Stimulated activated CD4-positive, alpha-beta T cell treated with anti-CD3 and anti-CD28 coated beads, Interleukin-12 subunit alpha, Interleukin-12 subunit beta, amount 100 ng/mL, for 24 hours (primary cell): ENCODE results near the gene ZNF136.

Experiments used
- DNase-seq, 2 experiments: peaks; one replicate each; pipeline ENCODE4 v3.0.0-alpha.2; 2020; ENCODE audit warnings: low read depth in 2 of 2

Gene ZNF136

GRCh38 chr19:12194827-12195731, 32.2 kb downstream of the ZNF136 start:
- peak; percentile 64 to 67 for DNase-seq

DNA sequence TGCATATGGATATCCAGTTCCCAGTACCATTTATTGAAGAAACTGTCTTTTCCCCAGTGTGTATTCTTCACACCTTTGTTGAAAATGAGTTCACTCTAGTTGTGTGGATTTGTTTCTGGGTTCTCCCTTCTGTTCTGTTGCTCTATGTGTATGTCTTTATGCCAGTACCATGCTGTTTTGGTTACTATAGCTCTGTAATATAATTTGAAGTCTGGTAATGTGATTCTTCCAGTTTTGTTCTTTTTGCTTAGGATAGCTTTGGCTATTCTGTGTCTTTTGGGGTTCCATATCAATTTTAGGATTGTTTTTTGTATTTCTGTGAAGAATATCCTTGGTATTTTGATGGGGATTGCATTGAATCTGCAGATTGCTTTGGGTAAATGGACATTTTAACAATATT, 35.2 kb downstream of the ZNF136 start:
- no peak for DNase-seq

DNA sequence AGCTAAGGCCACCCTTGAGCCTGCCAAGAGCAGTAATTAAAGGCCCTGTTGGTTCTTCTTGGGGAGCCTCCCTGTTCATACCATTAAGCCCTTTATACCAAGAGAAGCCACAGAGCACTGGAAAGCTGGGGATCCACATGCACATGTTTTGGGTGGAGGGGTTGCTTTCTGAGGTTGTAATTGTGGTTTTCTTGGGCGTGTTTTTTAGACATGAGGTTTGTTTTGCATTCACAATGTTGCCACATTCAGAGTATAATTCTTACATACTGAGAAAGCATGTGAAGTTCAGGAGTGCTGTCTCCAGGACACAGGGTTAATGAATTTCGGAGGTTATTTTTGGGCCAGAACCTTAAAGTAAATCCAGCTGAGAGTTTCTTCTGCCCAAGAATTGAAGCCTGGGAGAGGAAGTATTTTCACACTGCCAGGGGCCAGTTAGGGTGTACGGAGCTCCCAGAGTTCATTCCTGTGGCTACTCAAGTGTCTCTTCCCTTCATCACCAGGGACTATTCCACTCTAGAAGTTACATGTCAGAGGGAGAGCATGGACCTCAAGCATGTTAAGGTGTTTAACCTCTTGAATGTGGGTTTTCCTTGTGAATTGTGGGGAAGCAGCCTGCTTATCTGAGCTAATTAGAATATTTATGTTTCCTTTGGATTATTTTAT, 37.0 kb downstream of the ZNF136 start:
- no peak for DNase-seq

DNA sequence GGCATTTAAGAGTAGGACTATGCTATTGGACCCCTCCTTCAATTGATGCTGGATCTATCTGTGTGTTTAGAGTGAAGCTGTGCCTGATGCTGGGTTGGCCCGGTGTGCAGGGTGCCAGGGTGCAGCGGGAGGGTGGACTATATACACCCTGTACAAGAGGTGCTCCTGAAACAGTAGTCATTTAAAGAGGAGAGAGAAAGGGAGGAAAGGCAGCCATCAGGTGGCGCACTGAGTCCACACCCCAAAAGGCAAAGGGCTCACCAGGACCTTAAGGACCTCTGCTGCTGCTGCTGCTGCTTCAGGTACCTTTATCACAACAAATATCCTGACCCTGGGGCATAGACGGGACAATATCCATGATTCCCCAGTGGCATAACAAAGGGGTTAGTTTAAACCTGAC, 39.4 kb downstream of the ZNF136 start:
- DNase-seq = peak; percentile 15 to 41

DNA sequence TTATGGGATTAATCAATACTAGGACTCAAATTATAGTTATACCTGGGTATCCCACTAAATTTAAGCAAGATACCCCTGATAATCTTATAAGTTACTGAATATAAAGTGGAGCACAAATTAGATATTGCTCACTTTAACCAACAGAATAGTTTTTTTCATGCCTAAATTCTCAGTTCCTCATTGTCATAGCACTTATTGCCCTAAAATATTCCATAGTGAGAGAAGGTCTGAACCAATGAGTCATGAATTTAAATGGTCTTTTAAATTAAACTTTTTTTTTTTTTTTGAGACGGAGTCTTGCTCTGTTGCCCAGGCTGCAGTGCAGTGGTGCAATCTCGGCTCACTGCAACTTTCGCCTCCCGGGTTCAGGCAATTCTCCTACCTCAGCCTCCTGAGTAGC, 42.4 kb downstream of the ZNF136 start:
- DNase-seq = no peak

DNA sequence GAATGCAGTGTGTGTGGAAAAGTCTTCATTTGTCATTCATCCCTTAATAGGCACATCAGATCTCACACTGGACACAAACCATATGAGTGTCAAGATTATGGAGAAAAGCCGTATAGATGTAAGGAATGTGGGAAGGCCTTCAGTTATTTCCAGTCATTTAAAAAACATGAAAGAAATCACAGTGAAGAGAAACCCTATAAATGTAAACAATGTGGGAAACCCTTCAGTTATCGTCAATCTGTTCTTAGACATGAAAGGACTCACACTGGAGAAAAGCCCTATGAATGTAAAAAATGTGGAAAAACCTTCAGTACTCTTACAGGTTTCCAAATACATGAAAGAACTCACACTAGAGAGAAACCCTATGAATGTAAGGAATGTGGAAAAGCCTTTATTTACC, 45.3 kb downstream of the ZNF136 start:
- DNase-seq = no peak

DNA sequence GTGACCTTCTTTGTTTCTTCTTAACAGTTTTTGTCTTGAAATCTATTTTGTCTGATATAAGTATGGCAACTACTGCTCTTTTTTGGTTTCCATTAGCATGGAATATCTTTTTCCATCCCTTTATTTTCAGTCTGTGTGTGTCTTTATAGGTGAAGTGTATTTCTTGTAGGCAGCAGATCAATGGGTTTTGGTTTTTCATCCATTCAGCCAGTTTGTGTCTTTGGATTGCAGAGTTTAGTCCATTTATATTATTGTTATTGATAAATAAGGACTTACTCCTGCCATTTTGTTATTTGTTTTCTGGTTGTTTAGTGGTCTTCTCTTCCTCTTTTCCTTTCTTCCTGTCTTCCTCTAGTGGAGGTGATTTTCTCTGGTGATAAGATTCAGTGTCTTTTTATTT, 54.4 kb downstream of the ZNF136 start:
- no peak for DNase-seq

- no peak for DNase-seq
Observed at GRCh38 chr19:12222980-12223630, 60.2 kb downstream of the ZNF136 start.

DNA sequence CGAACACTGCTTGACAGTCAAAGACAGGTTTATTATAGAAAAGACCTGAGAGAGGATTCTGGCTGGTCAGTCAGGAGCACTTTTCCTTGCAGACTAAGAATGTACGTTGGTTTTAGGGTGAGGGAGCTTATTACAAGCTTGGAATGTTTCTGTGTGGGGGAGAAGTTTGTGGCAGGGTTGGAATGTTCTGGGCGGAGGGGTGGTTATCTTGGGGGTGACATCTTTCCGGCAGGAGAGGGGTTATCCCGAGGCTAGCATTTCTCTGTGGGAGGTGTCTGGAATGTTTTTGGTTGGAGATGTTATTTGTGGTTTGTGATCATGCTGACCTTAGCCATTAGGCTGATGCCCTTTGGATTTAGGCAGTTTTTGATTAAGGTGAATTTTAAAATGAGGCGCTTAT, 61.8 kb downstream of the ZNF136 start:
- no peak for DNase-seq

DNA sequence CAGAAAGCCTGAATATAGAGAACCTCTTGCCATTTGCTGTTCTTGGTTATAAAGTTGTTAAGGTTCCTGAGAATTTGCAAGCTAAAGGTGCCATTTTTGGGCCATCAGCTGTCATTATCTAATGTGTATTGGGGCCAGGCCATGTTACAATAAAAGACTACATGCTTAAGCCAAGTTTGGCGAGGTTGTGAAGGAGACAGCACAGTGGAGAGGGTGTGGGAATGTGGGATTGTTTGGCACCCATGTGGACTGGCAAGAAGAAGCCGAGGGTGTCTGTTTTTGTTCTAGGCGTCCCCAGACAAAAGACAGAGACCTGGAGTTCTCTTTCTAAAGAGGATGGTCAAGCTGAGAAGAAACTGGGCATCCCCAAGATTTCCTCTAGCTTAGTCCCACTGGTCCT, 67.1 kb downstream of the ZNF136 start:
- no peak for DNase-seq

GRCh38 chr19:12230751-12231733, 68.1 kb downstream of the ZNF136 start:
- no peak for DNase-seq

DNA sequence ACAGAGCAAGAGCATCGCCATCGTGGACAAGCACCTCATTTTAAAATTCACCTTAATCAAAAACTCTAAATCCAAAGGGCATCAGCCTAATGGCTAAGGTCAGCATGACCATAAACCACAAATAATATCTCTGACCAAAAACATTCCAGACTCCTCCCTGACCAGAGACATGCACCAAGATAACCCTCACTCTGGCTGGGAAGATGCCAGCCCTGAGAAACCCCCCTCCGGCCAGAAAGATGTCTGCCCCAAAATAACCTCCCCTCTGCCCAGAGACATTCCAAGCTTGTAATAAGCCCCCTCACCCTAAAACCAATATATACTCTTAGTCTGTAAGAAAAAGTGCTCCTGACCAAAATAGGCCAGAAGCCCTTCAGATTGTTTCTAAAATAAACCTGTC, 70.1 kb downstream of the ZNF136 start:
- no peak for DNase-seq

GRCh38 chr19:12237143-12237839, 74.4 kb downstream of the ZNF136 start:
- no peak for DNase-seq
